Activated naive CD8-positive, alpha-beta T cell treated with anti-CD3 and anti-CD28 coated beads, Interleukin-2, amount 50 U/mL, for 24 hours (primary cell): ENCODE data around the gene NFE2L3.
A peak's percentile ranks its signal among the peaks of the same experiment; 100 is the strongest.
"Not testable (repeated sequence)": the region's sequence is repeated elsewhere in the genome, so short reads cannot be mapped to it uniquely, and the experiment has no call there.

Experiments
- ATAC-seq: fragments of 150-1000 bp; cut with Tn5 transposase; one replicate; pipeline ENCODE4 v1.10.0; 2021
- DNase-seq: peaks from one replicate; pipeline ENCODE4 v3.0.0; 2021
- H3K27ac Mint-ChIP-seq: one replicate; pipeline ENCODE4 v1.8.0; 2021; ENCODE audit warnings: mild to moderate bottlenecking, mixed read lengths
- H3K27me3 Mint-ChIP-seq: one replicate; pipeline ENCODE4 v1.8.0; 2021; ENCODE audit warnings: mixed read lengths
- H3K36me3 Mint-ChIP-seq: one replicate; pipeline ENCODE4 v1.8.0; 2021; ENCODE audit warnings: low read depth, mixed read lengths
- H3K4me1 Mint-ChIP-seq: one replicate; pipeline ENCODE4 v1.8.0; 2021; ENCODE audit warnings: mixed read lengths
- H3K4me3 Mint-ChIP-seq: one replicate; pipeline ENCODE4 v1.8.0; 2021; ENCODE audit warnings: mild to moderate bottlenecking, moderate library complexity, mixed read lengths
- H3K9me3 Mint-ChIP-seq: one replicate; pipeline ENCODE4 v1.8.0; 2021; ENCODE audit warnings: mixed read lengths

The NFE2L3 gene

GRCh38 chr7:26140380-26140779, 11.6 kb upstream of the NFE2L3 start:
- Mint-ChIP-seq H3K4me1 (no peaks in the 10 kb centered on the region), H3K27me3 (no peaks in the 10 kb centered on the region), H3K27ac (no peak overlapping the region), H3K36me3 (no peaks in the 10 kb centered on the region), H3K9me3 (no peaks in the 10 kb centered on the region), H3K4me3 (no peak overlapping the region)
- ATAC-seq: no peak
- no peak for DNase-seq

DNA sequence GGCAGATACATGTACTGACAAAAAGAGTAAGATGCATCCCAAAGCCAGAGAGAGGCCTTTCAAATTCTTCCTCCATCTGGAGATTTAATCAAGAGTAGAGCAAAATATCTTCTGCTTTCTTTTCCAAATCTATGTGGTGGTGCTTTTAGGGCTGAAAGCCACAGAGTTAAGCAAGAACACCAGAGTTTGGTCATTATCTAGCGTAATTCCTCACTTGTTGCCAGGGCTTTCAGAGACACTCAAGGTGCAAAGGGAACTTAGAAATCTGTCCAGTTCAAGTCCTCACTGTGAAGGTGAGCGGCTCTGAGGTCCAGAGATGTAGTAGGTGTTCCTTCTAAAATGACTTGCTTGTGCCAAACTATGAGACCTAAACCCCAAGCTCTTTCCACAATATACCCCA, 10.9 kb upstream of the NFE2L3 start:
- H3K36me3 Mint-ChIP-seq: no peaks in the 10 kb centered on the region
- DNase-seq: no peak
- no peak overlapping the region for H3K27ac Mint-ChIP-seq
- no peak for ATAC-seq
- H3K4me3 Mint-ChIP-seq: no peak overlapping the region
- H3K9me3 Mint-ChIP-seq: no peaks in the 10 kb centered on the region
- H3K4me1 Mint-ChIP-seq: no peaks in the 10 kb centered on the region
- no peaks in the 10 kb centered on the region for H3K27me3 Mint-ChIP-seq

GRCh38 chr7:26143298-26144048, 8.5 kb upstream of the NFE2L3 start:
- no peak for ATAC-seq
- Mint-ChIP-seq H3K4me3 (no peak overlapping the region), H3K27ac (no peak overlapping the region), H3K36me3 (no peaks in the 10 kb centered on the region), H3K27me3 (no peaks in the 10 kb centered on the region), H3K4me1 (no peaks in the 10 kb centered on the region), H3K9me3 (no peaks in the 10 kb centered on the region)
- no peak for DNase-seq

- no peaks in the 10 kb centered on the region for H3K36me3 Mint-ChIP-seq
- H3K9me3 Mint-ChIP-seq: no peaks in the 10 kb centered on the region
- no peaks in the 10 kb centered on the region for H3K27me3 Mint-ChIP-seq
- no peak overlapping the region for H3K4me3 Mint-ChIP-seq
- H3K27ac Mint-ChIP-seq: no peak overlapping the region
- ATAC-seq (no peak), DNase-seq (no peak)
- no peaks in the 10 kb centered on the region for H3K4me1 Mint-ChIP-seq
Measured at GRCh38 chr7:26144184-26145080, 7.6 kb upstream of the NFE2L3 start.

GRCh38 chr7:26145238-26145637, 6.8 kb upstream of the NFE2L3 start:
- no peak overlapping the region for H3K4me3 Mint-ChIP-seq
- no peak for ATAC-seq
- H3K9me3 Mint-ChIP-seq: no peaks in the 10 kb centered on the region
- H3K36me3 Mint-ChIP-seq: no peaks in the 10 kb centered on the region
- no peaks in the 10 kb centered on the region for H3K27me3 Mint-ChIP-seq
- DNase-seq: no peak
- H3K4me1 Mint-ChIP-seq: no peaks in the 10 kb centered on the region
- H3K27ac Mint-ChIP-seq: no peak overlapping the region

DNA sequence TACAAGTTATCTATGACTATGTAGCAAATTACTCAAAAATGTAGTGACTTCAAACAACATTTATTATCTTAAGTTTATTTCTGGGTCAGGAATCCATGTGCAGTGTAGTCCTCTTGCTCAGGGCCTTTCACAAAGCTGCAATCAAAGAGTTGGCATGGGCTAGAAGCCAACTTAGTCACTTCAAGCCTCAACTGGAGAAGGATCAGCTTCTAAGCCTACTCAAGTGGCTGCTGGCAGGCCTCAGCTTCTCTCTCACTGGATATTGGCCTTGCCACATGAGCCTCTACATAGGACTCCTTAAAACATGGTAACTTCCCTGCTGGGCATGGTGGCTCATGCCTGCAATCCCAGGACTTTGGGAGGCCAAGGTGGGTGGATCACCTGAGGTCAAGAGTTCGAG, 5.0 kb upstream of the NFE2L3 start:
- Mint-ChIP-seq H3K9me3 (no peaks in the 10 kb centered on the region), H3K4me3 (no peak overlapping the region), H3K27ac (no peak overlapping the region), H3K27me3 (no peaks in the 10 kb centered on the region), H3K36me3 (no peaks in the 10 kb centered on the region), H3K4me1 (peaks cover 11% of the 10 kb centered on the region)
- DNase-seq (no peak), ATAC-seq (no peak)

GRCh38 chr7:26147646-26148306, 4.2 kb upstream of the NFE2L3 start:
- H3K4me1 Mint-ChIP-seq: peaks cover 11% of the 10 kb centered on the region
- not testable (repeated sequence) for ATAC-seq, DNase-seq, H3K4me3 Mint-ChIP-seq, H3K27ac Mint-ChIP-seq, H3K36me3 Mint-ChIP-seq, H3K27me3 Mint-ChIP-seq, H3K9me3 Mint-ChIP-seq

DNA sequence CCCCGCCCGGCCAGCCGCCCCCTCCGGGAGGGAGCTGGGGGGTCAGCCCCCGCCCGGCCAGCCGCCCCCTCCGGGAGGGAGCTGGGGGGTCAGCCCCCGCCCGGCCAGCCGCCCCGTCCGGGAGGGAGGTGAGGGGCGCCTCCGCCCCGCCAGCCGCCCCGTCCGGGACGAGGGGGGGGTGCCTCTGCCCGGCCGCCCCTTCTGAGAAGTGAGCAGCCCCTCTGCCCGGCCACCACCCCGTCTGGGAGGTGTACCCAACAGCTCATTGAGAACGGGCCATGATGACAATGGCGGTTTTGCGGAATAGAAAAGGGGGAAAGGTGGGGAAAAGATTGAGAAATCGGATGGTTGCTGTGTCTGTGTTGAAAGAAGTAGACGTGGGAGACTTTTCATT, 3.7 kb upstream of the NFE2L3 start:
- not testable (repeated sequence) for H3K27ac Mint-ChIP-seq, ATAC-seq, H3K4me3 Mint-ChIP-seq, H3K36me3 Mint-ChIP-seq, H3K9me3 Mint-ChIP-seq, H3K27me3 Mint-ChIP-seq, DNase-seq
- peaks cover 15% of the 10 kb centered on the region for H3K4me1 Mint-ChIP-seq

- H3K27ac Mint-ChIP-seq: no peak overlapping the region
- H3K27me3 Mint-ChIP-seq: no peaks in the 10 kb centered on the region
- H3K36me3 Mint-ChIP-seq: peaks cover 3% of the 10 kb centered on the region
- no peaks in the 10 kb centered on the region for H3K9me3 Mint-ChIP-seq
- peaks cover 26% of the 10 kb centered on the region for H3K4me1 Mint-ChIP-seq
- DNase-seq (no peak), ATAC-seq (no peak)
- no peak overlapping the region for H3K4me3 Mint-ChIP-seq
Measured at GRCh38 chr7:26149391-26149977, 2.5 kb upstream of the NFE2L3 start.

DNA sequence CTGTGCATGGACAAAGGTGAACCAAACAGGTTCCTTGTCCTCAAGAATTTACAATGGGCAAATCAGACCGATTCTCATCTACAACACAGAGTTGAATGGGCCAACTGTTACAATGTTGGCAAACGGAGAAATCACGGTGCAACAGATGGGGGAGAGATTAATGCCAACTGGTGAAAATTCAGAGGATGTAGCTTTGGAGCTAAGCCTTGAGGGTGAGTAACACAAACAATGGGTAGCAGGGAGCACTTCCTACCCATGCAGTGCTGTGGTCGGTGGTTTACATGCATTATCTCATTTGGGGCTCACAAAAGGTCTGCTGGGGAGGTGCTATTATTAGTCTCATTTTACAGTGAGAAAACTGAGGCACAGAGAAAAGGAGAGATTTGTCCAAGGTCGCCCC, 902 bp upstream of the NFE2L3 start:
- Mint-ChIP-seq H3K9me3 (no peaks in the 10 kb centered on the region), H3K36me3 (peaks cover 12% of the 10 kb centered on the region), H3K4me1 (peaks cover 43% of the 10 kb centered on the region), H3K27me3 (no peaks in the 10 kb centered on the region), H3K27ac (peak overlapping the region; percentile 90), H3K4me3 (peak overlapping the region; percentile 84)
- DNase-seq (no peak), ATAC-seq (no peak)

DNA sequence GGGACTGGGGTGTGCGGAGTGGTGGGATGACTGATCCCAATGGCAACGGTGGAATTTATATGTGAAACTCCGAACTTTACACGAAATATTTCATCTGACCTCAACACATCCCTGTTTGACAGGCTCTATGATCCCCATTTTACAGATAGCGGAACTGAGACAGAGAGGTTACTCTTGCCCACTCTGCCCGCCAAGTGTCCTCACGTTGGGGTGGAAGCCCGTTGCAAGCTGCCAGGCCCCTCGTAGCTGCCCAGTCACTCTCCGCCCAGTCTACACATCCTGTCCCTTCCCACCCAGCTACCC, 397 bp upstream of the NFE2L3 start:
- H3K36me3 Mint-ChIP-seq: peaks cover 15% of the 10 kb centered on the region
- DNase-seq (no peak), ATAC-seq (no peak)
- H3K9me3 Mint-ChIP-seq: no peaks in the 10 kb centered on the region
- peak overlapping the region; percentile 84 for H3K4me3 Mint-ChIP-seq
- peaks cover 48% of the 10 kb centered on the region for H3K4me1 Mint-ChIP-seq
- H3K27ac Mint-ChIP-seq: peak overlapping the region; percentile 90
- no peaks in the 10 kb centered on the region for H3K27me3 Mint-ChIP-seq

- H3K4me1 Mint-ChIP-seq: peaks cover 60% of the 10 kb centered on the region
- H3K9me3 Mint-ChIP-seq, H3K27me3 Mint-ChIP-seq: not testable (repeated sequence)
- ATAC-seq: peak; percentile 8
- peak; percentile 45 for DNase-seq
- H3K4me3 Mint-ChIP-seq: peak overlapping the region; percentile 97
- H3K36me3 Mint-ChIP-seq: peaks cover 25% of the 10 kb centered on the region
- H3K27ac Mint-ChIP-seq: peak overlapping the region; percentile 99
Measured at GRCh38 chr7:26152782-26153240, 813 bp downstream of the NFE2L3 start.

DNA sequence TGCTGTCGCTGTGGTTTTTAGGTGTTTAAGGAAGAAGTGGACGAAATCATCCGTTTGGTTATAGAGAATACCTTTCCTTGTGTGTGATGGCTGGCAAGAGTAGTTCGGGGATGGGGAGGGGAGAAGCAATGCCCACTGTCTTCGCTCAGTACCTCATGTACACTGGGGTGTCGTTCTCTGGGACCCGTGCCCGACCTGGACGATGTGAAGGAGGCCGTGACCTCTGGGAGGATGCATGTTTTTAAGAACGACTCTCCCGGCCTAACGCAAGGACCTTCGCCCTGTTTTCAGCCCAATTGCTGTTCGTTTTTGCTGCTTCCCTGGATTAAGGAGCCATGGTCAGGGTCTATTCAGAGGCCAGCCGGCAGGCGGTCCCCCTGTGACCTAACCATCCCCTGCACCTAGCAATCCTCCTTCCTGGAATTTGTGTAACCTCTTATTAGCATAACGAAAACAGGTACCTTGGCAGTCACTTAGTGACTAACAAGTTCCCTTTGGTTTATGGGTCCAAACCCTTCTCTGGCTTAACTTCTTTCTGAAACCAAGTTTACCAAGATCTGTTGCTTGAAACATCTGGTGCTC, 1.3 kb downstream of the NFE2L3 start:
- Mint-ChIP-seq H3K27ac (peak overlapping the region; percentile 99), H3K4me3 (peak overlapping the region; percentile 97), H3K36me3 (peaks cover 28% of the 10 kb centered on the region), H3K4me1 (peaks cover 65% of the 10 kb centered on the region), H3K27me3 (no peaks in the 10 kb centered on the region), H3K9me3 (no peaks in the 10 kb centered on the region)
- ATAC-seq: peak; percentile 60
- DNase-seq: peak; percentile 27
